HG03460 (cell line): ENCODE measurements around the gene ZNF777.
"Not testable (repeated sequence)": the region's sequence is repeated elsewhere in the genome, so short reads cannot be mapped to it uniquely, and the experiment has no call there.

ENCODE experiments used
- ATAC-seq: cut with Tn5 transposase; IDR thresholded peaks from one replicate; pipeline ENCODE4 v1.9.1; 2021; ENCODE audit not compliant: unreplicated experiment

ZNF777 gene

GRCh38 chr7:149455175-149455950, 5.5 kb downstream of the ZNF777 start:
- no peak for ATAC-seq

GRCh38 chr7:149454750-149455149, 6.1 kb downstream of the ZNF777 start:
- no peak for ATAC-seq

GRCh38 chr7:149454006-149454405, 6.9 kb downstream of the ZNF777 start:
- ATAC-seq: no peak

GRCh38 chr7:149450821-149451220, 10.0 kb downstream of the ZNF777 start:
- no peak for ATAC-seq

- no peak for ATAC-seq
These were observed 11.0 kb downstream of the ZNF777 start for GRCh38 chr7:149449897-149450296.

DNA sequence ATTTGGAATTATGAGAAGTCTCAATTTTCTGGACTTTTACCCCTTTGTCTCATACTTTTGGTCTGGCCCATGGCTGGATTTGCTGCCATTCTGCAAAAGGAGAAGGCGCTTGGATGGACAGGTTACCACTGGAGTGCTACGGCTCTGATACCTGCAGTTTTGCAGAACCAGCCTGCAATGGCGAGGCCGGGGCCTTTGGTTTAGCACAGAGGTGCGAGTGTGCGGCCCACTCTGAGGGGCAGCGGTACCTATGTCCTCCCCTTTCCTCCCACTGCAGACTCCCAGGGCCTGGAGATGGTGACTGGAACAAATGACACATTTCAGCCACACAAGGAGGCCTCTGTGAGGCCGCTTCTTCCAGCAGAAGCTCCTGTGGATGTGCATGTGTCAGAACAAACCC, 11.9 kb downstream of the ZNF777 start:
- ATAC-seq: no peak

DNA sequence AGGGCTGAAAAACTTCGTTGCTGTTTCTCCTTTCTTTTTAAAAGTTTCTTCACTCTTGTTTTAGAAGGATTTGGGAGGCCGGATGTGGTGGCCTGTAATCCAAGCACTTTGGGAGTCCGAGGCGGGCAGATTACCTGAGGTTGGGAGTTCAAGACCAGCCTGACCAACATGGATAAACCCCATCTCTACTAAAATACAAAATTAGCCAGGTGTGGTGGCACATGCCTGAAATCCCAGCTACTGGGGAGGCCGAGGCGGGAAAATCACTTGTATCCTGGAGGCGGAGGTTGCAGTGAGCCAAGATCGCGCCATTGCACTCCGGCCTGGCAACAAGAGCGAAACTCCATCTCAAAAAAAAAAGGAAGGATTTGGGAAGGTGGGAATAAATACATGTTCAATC, 14.8 kb downstream of the ZNF777 start:
- ATAC-seq: not testable (repeated sequence)

DNA sequence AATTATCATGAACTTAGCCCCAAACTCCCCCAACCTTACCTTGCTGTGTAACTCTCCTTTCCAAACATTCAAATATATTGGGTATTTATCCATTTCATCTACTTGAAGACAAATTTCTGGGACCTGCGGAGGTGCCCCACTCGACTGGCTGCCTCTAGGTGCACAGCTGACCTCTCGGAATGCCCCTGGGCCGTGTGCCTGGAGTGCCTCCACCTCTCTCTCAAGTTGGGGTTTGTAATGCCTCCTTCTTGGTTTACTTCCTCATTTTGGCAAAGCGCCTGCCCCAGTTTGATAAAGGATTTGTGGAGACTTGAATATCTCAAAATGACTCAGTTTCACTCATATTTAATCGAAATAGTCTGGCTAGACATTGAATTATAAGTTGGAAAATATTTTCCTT, 16.6 kb downstream of the ZNF777 start:
- ATAC-seq: no peak

DNA sequence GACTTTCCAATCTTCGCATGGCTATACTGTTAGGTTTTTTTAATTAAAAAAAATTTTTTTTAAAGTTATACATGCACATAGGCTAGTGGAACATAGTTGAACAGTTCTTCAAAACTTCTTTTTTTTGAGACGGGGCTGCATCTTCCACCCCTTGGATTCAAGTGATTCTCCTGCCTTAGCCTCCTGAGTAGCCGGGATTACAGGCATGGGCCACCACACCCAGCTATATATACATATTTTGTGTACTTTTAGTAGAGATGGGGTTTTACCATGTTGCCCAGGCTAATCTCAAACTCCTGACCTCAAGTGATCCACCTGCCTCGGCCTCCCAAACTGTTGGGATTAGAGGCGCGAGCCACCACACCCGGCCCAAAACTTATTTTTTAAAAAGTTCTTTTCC, 17.3 kb downstream of the ZNF777 start:
- no peak for ATAC-seq

GRCh38 chr7:149442924-149443323, 17.9 kb downstream of the ZNF777 start:
- ATAC-seq: no peak

DNA sequence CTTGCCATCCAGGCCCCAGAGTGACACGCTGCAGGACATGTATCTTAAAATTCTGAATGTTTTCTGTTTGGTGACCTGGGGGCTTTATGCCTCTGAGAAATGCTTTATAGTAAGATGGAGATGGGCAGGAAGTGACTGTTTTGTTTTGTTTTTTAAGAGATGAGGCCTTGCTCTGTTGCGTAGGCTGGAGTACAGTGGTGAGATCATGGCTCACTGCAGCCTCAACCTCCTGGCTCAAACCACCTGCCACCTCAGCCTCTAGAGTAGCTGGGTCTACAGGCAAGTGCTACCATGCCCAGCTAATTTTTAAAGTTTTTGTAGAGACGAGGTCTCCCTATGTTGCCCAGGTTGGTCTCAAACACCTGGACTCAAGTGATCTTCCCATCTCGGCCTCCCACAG, 20.6 kb downstream of the ZNF777 start:
- ATAC-seq: no peak

DNA sequence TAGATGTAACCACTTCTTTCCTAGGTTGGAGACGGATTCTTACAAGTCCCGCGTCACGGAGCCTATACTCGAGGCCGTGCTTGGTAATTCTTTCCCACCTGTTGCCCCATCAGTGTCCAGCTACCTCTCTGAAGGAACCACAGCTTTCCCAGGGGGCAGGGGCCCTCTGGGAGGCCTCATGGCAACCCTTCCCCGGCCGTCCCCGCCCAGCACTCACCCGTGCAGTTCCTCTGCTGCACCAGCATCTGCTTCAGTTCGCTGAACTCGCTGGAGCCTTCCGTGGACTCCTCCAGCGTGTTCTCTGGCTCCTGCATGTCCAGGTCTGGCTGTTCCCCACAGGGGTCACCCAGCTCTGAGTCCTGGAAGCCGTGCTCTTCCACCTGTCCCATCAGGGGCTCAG, 24.5 kb downstream of the ZNF777 start:
- no peak for ATAC-seq

DNA sequence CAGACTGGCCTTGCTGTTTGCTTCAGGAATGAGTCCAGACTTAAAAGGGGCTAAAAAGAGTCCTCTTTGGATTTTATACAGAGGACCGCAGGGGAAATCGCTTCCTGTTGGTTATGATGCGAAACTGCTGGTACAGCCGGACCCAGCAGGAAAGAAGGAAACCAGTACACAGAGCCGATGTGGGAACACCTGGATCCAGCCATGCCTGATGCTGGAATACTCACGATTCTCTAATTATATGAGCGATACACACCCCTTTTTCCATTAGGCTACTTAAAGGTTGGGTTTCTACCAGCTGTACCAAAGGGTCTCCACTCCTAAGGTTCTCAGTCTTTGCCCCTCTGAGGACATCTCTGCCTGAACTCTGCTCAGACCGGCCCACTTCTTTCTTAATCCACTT, 27.7 kb downstream of the ZNF777 start:
- no peak for ATAC-seq

DNA sequence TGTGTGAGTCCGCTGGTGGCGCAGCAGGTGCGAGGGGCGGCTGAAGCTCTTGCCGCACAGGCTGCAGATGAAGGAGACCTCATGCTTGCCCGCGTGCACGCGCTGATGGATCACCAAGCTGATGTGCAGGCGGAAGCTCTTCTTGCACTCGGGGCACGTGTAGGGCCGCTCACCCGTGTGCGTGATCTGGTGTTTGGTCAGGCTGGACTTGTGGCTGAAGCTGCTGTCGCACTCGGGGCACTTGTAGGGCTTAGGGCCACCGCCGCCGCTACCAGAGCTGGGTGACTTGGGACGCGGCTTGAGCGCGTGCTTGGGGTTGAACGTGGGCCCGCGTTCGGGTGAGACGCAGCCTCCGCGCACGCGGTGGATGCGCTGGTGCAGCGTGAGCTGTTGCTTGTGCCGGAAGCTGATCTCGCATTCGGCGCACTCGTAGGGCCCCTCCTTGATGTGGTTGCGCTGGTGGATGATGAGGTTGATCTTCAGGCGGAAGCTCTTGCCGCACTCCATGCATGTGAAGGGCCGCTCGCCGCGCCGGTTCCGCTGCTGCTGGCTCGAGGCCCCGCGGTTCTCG, 28.7 kb downstream of the ZNF777 start:
- ATAC-seq: no peak

DNA sequence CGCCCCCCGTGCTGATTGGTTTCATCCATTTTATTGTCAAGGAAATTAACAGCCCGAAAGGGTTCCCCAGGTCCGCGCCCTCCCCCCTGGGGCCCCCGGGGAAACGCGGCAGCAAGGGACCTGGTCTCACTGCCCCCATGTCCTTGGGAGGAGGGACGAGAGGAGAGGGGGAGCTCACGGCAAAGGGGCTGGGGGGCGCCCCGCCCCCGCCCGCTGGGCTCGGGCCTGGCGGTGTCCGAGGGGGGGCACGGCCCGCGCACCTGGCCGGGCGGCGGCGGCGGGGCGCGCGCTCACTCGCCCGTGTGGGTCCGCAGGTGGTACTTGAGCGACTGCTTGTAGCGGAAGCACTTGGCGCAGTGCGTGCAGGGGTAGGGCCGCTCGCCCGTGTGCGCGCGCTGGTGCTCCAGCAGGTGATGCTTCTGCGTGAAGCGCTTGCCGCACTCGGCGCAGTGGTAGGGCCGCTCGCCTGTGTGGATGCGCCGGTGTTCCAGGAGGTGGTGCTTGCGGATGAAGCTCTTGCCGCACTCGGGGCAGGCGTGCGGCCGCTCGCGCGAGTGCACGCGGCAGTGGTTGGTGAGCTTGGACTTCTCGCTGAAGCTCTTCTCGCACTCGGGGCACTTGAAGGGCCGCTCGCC, 29.3 kb downstream of the ZNF777 start:
- ATAC-seq: no peak

DNA sequence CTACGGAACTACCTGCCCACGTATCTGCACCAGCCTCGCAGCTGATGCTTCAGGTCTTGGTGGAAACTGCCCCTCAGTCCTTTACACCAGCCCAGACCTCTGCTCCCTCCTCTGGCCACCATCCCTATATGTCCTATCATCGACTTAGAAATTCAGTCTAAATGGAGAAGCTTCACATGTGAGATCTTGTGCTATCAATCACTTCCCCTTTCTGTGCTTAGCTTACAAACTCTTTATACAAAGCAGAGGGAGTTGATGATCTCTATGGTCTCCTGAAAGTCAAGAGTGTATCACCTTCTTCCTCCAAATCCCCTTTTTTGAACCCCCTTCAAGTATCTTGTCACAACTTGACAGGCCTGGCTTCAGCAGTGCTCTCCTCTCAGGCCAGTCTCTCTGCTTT, 30.7 kb downstream of the ZNF777 start:
- ATAC-seq: no peak

GRCh38 chr7:149427893-149428292, 33.0 kb downstream of the ZNF777 start:
- ATAC-seq: no peak

DNA sequence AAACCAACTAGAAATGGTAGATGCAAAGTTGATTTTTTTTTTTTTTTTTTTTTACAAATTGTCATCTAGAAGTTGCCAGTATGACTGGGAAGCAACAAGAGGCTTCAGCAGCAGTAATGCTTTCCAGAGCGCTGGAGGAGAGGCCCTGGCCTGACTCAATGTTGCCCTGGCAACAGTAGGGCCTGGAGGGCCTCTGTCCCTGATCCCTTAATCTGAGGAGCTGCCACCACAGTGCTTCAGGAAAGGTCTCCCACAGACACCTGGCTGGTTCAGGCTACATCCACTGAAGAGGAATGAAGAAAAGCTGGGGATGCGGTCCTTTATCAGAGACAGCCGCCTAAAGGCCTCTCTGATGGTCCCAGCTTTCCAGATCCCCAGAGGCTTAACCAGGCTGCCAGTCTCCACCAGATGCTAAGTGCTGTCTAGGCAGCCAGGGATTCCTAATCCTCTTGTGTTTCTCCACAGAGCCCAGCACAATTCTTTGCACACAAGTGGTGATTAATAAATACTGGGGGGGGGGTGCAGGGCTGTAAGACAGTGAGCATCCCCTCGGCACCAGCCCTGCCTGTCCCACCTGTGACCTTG, 33.7 kb downstream of the ZNF777 start:
- ATAC-seq: no peak

GRCh38 chr7:149423449-149424110, 37.3 kb downstream of the ZNF777 start:
- ATAC-seq: no peak

- ATAC-seq: peak; percentile 18
These were observed 38.0 kb downstream of the ZNF777 start for GRCh38 chr7:149422914-149423301.

DNA sequence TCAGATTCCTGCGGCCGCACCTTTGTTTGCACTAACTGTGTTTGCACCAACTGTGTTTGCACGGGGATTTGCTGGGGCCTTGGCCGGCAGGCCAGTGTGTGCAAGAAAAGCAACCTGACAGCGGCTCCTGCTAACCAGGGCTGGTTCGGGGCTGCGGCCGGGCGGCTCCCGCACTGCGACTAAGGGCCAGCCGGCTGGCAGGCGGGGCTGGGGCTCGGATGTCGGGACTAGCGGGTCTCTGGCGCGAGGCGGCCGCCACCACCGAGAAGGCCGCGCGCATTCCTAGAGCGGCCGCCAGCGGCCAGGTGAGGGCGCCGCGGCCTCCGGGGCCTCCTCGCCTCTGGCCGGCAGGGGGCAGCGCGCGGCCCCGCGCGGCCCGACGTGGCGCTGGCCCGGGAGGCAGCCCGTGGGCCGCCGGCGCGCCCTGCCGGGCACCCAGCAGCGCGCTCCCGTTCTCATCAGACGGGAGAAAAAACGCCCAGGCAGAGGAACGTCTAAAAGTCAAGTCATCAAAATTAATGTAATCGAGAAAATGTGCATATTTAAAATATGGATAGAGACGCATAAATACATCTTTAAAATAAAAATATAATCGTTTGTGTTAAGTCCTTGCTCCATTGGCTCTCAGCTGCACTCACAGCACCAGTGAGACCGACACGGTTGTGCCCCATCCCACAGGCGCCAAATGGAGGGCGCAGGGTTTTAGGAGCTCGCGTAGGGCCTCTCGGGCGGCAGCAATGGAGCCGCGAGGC, 38.5 kb downstream of the ZNF777 start:
- peak; percentile 93 for ATAC-seq
